Measurements from ENCODE around the gene SUN2.

Gene SUN2

DNA sequence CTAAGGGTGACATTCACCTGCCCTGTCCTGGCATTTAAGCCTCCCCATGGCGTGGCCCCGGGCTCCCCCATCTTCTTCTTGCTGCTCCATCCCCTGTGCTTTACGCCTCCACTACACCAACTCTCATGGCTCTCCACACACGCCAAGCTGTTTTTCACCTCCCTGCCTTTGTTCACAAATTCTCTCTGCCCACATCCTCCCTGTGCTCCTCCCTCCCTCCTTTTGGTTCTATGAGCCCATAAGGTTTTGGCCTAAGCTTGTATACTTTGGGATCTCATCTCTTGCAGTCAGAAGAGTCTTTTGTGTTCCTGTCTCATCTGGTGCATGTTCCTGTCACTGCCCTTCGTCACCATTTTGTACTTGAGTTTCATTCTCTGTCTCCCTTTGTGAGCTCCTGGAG is 42.7 kb upstream of the SUN2 start:
- no peak overlapping the region for H3K4me2 ChIP-seq (ENCODE audit: low read length)
- H3K4me1 ChIP-seq (ENCODE audit: low read length) = peaks cover 6% of the 10 kb centered on the region
- H3K27me3 ChIP-seq (ENCODE audit: low read depth, low read length) = peaks cover 44% of the 10 kb centered on the region
- H3K79me2 ChIP-seq (ENCODE audit: low read length) = 0 out of 2 replicates have a peak, but pooled peaks cover under 1% of the 10 kb centered on the region
- H3K36me3 ChIP-seq (replicated peaks; ENCODE audit: low read depth, low read length) = no peaks in the 10 kb centered on the region
- no peaks in the 10 kb centered on the region for H4K20me1 ChIP-seq (ENCODE audit: insufficient read depth, low read length)
- no peak overlapping the region for H3K9ac ChIP-seq (ENCODE audit: low read length)
- TF ChIP-seq EZH2phosphoT487 (IDR thresholded peaks at IDR 0.05; ENCODE audit: low read depth) = no peak
- TF ChIP-seq, protein P1, sequence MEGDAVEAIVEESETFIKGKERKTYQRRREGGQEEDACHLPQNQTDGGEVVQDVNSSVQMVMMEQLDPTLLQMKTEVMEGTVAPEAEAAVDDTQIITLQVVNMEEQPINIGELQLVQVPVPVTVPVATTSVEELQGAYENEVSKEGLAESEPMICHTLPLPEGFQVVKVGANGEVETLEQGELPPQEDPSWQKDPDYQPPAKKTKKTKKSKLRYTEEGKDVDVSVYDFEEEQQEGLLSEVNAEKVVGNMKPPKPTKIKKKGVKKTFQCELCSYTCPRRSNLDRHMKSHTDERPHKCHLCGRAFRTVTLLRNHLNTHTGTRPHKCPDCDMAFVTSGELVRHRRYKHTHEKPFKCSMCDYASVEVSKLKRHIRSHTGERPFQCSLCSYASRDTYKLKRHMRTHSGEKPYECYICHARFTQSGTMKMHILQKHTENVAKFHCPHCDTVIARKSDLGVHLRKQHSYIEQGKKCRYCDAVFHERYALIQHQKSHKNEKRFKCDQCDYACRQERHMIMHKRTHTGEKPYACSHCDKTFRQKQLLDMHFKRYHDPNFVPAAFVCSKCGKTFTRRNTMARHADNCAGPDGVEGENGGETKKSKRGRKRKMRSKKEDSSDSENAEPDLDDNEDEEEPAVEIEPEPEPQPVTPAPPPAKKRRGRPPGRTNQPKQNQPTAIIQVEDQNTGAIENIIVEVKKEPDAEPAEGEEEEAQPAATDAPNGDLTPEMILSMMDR (IDR thresholded peaks at IDR 0.05; ENCODE audit: low read depth, low read length) = no peak
- no peaks in the 10 kb centered on the region for H3K9me3 ChIP-seq (ENCODE audit: insufficient read depth, low read length)
- no peak overlapping the region for H3K27ac ChIP-seq (ENCODE audit: low read length)
- H2AFZ ChIP-seq (ENCODE audit: low read depth, low read length) = no peak overlapping the region
- no peak overlapping the region for H3K4me3 ChIP-seq (ENCODE audit: low read length)

DNA sequence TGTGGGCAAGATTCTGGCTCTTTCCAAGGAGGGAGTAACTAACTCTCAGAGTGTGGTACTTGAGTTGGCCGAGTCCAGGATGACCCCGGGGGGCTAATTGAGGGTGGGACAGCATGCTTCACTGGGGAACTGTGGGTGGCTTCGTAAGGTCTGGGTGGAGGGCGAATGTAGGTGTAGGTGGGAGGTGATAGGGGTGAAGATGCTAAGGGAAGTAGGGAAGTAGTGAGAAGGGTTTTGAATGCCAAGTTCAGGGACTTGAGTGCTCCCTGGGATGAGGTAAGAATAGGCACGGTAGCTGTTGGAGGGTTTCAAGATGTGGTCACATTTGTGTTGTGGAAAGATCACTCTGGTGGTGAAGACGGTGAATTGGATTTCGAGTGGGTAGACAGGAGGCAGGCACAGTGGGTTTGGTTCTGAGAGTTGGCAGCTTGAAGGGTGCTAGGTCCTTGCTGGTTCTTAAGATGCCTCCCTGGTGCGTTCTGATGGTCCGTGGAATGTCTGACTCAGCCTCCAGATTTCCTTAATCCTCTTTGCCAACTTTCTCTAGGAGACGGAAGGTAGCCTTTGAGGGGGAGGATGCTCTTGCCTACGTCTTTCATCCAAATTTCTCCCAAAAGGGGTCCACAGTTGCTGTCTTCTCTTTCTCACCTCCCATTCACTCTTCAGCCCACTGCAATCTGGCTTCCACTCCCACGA is 40.6 kb upstream of the SUN2 start:
- Histone ChIP-seq H2AFZ (ENCODE audit: low read depth, low read length) (no peak overlapping the region), H3K4me2 (ENCODE audit: low read length) (no peak overlapping the region), H3K9me3 (ENCODE audit: insufficient read depth, low read length) (no peaks in the 10 kb centered on the region), H3K4me1 (ENCODE audit: low read length) (peaks cover 12% of the 10 kb centered on the region), H3K79me2 (ENCODE audit: low read length) (0 out of 2 replicates have a peak, but pooled peaks cover 3% of the 10 kb centered on the region), H3K27ac (ENCODE audit: low read length) (no peak overlapping the region), H4K20me1 (ENCODE audit: insufficient read depth, low read length) (no peaks in the 10 kb centered on the region), H3K9ac (ENCODE audit: low read length) (no peak overlapping the region), H3K4me3 (ENCODE audit: low read length) (no peak overlapping the region), H3K36me3 (replicated peaks; ENCODE audit: low read depth, low read length) (no peaks in the 10 kb centered on the region), H3K27me3 (ENCODE audit: low read depth, low read length) (peaks cover 44% of the 10 kb centered on the region)
- TF ChIP-seq, protein P1 (IDR thresholded peaks at IDR 0.05; ENCODE audit: low read depth, low read length) = no peak
- no peak for TF ChIP-seq EZH2phosphoT487 (IDR thresholded peaks at IDR 0.05; ENCODE audit: low read depth)

DNA sequence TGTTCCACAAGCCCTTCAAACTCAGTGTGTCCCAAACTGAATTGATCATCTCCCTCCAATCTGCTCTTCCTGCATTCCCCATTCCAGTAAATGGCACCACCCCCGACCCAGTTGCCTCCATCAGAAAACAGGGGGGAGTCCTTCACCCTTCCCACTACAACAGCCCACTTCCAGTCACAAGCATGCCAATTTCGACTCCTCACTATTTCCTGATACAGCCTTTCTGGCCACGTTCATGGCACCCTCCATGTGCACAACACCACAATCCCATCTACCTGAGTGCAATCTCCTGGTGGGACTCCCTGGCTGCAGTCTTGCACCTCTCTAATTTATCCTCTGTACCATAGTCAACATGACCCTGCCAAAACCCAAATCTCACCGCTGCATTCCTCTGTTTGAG is 39.8 kb upstream of the SUN2 start:
- no peak overlapping the region for H3K9ac ChIP-seq (ENCODE audit: low read length)
- H3K79me2 ChIP-seq (ENCODE audit: low read length) = 0 out of 2 replicates have a peak, but pooled peaks cover 3% of the 10 kb centered on the region
- H2AFZ ChIP-seq (ENCODE audit: low read depth, low read length) = no peak overlapping the region
- H4K20me1 ChIP-seq (ENCODE audit: insufficient read depth, low read length) = no peaks in the 10 kb centered on the region
- no peaks in the 10 kb centered on the region for H3K36me3 ChIP-seq (replicated peaks; ENCODE audit: low read depth, low read length)
- TF ChIP-seq, protein P1 (IDR thresholded peaks at IDR 0.05; ENCODE audit: low read depth, low read length) = no peak
- no peak for TF ChIP-seq EZH2phosphoT487 (IDR thresholded peaks at IDR 0.05; ENCODE audit: low read depth)
- H3K4me2 ChIP-seq (ENCODE audit: low read length) = no peak overlapping the region
- H3K9me3 ChIP-seq (ENCODE audit: insufficient read depth, low read length) = no peaks in the 10 kb centered on the region
- H3K4me1 ChIP-seq (ENCODE audit: low read length) = peaks cover 12% of the 10 kb centered on the region
- H3K27me3 ChIP-seq (ENCODE audit: low read depth, low read length) = peaks cover 41% of the 10 kb centered on the region
- H3K4me3 ChIP-seq (ENCODE audit: low read length) = no peak overlapping the region
- H3K27ac ChIP-seq (ENCODE audit: low read length) = no peak overlapping the region

DNA sequence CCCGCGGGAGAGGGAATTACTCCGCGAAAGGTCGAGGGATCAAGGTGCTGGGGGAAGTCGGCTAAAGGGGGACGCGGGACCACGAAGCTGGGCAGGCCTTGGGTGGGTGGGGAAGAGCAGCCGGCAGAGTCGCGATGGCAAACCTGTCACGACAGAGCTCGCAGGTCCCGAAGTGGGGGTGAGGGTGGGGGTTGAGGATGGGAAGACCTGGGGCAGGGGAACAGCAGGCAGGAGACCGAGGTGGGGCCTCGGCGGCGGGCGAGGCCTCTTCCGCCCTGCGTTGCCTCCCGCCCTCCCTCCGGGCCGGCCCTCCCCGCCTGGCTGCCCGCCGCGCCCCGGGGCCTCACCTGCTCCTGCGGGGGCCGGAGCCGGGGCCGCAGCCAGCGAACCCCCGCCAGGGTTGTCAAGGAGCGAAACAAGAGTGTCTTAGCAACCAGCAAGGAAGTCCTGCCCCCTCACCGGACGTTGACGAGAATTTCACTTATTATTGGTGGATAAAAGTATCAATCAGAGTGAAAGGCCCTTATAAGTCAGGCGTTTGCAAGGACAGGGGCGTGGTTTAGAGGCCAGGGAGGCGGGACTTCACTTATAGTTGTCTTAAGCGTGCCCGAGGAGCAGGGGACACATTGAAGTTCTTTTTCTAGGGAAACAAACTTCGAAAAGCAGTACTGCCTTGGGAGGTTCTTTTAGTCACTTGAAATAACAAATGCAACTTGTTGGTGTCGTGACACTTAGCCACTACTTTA is 38.1 kb upstream of the SUN2 start, which contains the start of gene DNAL4:
Gene DNAL4, minus strand, starts transcription at position 423 of the 746 bp plus-strand sequence. CDS start 11,412 bp downstream, outside the sequence.
- Histone ChIP-seq H2AFZ (ENCODE audit: low read depth, low read length) (peak within 1 kb of the TSS; percentile 91), H3K79me2 (ENCODE audit: low read length) (0 out of 2 replicates have a peak, but pooled peaks cover 3% of the 10 kb centered on the region), H3K4me3 (ENCODE audit: low read length) (peak within 1 kb of the TSS; percentile 86), H3K36me3 (replicated peaks; ENCODE audit: low read depth, low read length) (no peaks in the 10 kb centered on the region), H3K27ac (ENCODE audit: low read length) (no peak within 1 kb of the TSS), H4K20me1 (ENCODE audit: insufficient read depth, low read length) (no peaks in the 10 kb centered on the region), H3K4me2 (ENCODE audit: low read length) (peak within 1 kb of the TSS; percentile 62), H3K9me3 (ENCODE audit: insufficient read depth, low read length) (no peaks in the 10 kb centered on the region), H3K9ac (ENCODE audit: low read length) (peak within 1 kb of the TSS; percentile 42), H3K4me1 (ENCODE audit: low read length) (peaks cover 12% of the 10 kb centered on the region), H3K27me3 (ENCODE audit: low read depth, low read length) (peaks cover 25% of the 10 kb centered on the region)
- TF ChIP-seq, protein P1 (IDR thresholded peaks at IDR 0.05; ENCODE audit: low read depth, low read length) = no peak
- no peak for TF ChIP-seq EZH2phosphoT487 (IDR thresholded peaks at IDR 0.05; ENCODE audit: low read depth)
